Colonic mucosa (tissue), 4 donors: ENCODE data around the gene FAM9C. TPM values are rescaled to one million over a fixed set of nuclear protein-coding genes. Genes with fewer than 3 reads are reported as not detected.

Experiments used
- DNase-seq: peaks from one replicate; pipeline ENCODE4 v3.0.0-alpha.2; 2020
- H3K27ac ChIP-seq: fragments of 200-600 bp; one replicate; pipeline ENCODE4 v1.8.0; 2021
- H3K27me3 ChIP-seq: fragments of 200-600 bp; one replicate; pipeline ENCODE4 v1.8.0; 2021
- H3K36me3 ChIP-seq: fragments of 200-600 bp; one replicate; pipeline ENCODE4 v1.8.0; 2021
- H3K4me1 ChIP-seq: fragments of 200-600 bp; one replicate; pipeline ENCODE4 v1.8.0; 2021; ENCODE audit warnings: mild to moderate bottlenecking
- H3K4me3 ChIP-seq: fragments of 200-600 bp; one replicate; pipeline ENCODE4 v1.8.0; 2021
- H3K9ac ChIP-seq, 2 donors: one replicate each; pipeline ENCODE4 v1.7.0; 2013; ENCODE audit warnings: control low read depth in 2 of 2, low read depth in 2 of 2, low read length in 2 of 2
- H3K9me3 ChIP-seq: fragments of 200-600 bp; one replicate; pipeline ENCODE4 v1.8.0; 2021
- intact Hi-C: fragments of 100-400 bp; cut with DNase I; formaldehyde crosslinking; loops from one replicate; pipeline ENCODE4 v1.14.1; 2022
- total RNA-seq, 2 donors: library from RNA; stranded (reverse); fragmentation: NEBNext Ultra II Directional in 1 of 2; extraction: Animal tissue kit (Norgen Biotek cat#: 25700) in 1 of 2; gene quantifications; one replicate each; pipeline ENCODE4 v1.2.1, GENCODE V29; 2021
- TF ChIP-seq, protein P1 (sequence below): fragments of 200-600 bp; IDR thresholded peaks from one replicate; pipeline ENCODE4 v1.8.0; 2022; ENCODE audit warnings: antibody characterized with exemption, mild to moderate bottlenecking
- donor health status: healthy.
- donor health status: DM: no; HTN: no; CAD: no.
- donor health status: DM: no; HTN: no; CAD: no.

The FAM9C gene
- total RNA-seq, 2 donors from 2014 or later = not detected

DNA sequence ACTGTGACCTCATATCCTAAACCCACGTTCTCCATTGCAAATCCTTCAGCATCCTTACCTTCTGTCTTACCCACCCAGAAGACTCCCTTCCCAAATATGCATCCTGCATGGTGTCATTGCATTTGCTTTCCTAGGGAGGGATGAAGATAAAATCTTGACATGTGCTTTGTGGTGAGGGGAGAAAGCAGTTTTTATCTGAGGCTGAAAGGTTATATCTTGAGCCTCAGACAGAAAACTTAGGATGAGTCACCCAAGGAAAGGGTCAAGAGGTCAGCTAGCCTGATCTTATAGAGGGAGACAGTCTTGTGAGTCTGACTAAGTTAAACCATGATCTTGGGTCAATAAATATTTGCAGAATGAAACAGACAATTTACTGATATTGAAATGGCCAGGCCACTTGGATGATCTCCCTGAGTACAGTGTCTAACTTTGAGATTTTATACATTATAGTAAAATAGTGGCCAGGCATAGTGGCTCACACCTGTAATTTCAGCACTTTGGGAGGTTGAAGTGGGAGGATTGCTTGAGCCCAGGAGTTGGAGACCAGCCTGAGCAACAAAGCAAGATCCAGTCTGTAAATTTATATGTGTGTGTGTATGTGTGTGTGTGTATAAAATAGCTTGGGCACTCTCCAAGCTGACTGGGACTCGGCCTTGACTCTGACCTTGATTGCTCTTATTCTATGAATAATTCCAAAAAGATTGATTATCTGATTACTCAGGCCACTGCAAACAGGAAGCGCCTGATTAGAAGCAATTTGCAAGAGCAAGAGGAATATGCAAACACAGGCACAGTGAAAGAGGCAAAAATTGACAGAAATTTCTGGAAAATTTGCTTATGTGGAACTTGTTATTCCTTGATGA, 15.4 kb upstream of the FAM9C start:
- Histone ChIP-seq H3K9ac (no peak overlapping the region), H3K4me3 (no peak overlapping the region), H3K36me3 (no peaks in the 10 kb centered on the region), H3K27ac (no peak overlapping the region), H3K27me3 (no peaks in the 10 kb centered on the region), H3K9me3 (no peaks in the 10 kb centered on the region), H3K4me1 (no peaks in the 10 kb centered on the region)
- no peak for DNase-seq
- TF ChIP-seq, protein P1, sequence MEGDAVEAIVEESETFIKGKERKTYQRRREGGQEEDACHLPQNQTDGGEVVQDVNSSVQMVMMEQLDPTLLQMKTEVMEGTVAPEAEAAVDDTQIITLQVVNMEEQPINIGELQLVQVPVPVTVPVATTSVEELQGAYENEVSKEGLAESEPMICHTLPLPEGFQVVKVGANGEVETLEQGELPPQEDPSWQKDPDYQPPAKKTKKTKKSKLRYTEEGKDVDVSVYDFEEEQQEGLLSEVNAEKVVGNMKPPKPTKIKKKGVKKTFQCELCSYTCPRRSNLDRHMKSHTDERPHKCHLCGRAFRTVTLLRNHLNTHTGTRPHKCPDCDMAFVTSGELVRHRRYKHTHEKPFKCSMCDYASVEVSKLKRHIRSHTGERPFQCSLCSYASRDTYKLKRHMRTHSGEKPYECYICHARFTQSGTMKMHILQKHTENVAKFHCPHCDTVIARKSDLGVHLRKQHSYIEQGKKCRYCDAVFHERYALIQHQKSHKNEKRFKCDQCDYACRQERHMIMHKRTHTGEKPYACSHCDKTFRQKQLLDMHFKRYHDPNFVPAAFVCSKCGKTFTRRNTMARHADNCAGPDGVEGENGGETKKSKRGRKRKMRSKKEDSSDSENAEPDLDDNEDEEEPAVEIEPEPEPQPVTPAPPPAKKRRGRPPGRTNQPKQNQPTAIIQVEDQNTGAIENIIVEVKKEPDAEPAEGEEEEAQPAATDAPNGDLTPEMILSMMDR = no peak
- intact Hi-C loops = no loop called here

DNA sequence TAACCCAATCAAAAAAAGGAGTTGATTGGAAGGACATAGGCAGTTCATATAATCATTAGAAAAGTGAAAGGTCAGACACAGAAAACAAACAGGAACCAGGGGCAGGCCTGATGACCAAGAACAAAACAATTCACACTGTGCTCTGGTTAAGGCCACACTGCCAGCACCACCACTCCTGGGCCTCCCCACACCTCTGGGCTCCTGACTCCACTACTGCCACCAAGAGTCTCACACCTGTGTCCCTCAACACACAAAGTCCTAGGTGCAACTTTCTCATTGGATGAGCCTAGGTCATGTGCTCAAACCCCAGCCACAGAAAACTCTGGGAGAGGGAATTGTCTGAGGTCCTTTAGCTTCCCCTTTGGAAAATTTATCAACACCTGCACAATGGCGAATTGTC, 11.1 kb upstream of the FAM9C start:
- Histone ChIP-seq H3K36me3 (no peaks in the 10 kb centered on the region), H3K4me3 (no peak overlapping the region), H3K27me3 (no peaks in the 10 kb centered on the region), H3K9ac (no peak overlapping the region), H3K27ac (no peak overlapping the region), H3K4me1 (no peaks in the 10 kb centered on the region), H3K9me3 (no peaks in the 10 kb centered on the region)
- intact Hi-C loops = no loop called here
- TF ChIP-seq, protein P1 = no peak
- DNase-seq = no peak

DNA sequence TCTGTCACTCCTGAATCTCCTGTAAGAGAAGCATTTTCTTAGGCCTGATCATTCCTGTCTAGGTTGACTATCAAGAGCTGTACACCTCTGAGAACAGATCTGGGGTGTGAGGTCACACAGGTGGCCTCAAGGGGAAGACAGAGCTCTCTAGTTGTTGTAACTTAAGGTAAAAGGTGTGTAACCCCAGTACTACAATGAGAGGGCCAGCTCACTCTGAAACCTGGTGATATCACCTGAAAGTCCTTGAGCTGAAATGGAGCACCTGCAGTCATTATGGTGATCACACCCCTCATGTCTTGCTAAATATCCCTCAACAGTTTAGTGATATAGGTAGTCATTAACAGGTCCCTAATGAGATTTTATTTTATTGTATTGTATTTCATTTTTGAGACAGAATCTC, 8.8 kb upstream of the FAM9C start:
- no peaks in the 10 kb centered on the region for H3K4me1 ChIP-seq
- no peaks in the 10 kb centered on the region for H3K36me3 ChIP-seq
- no peak overlapping the region for H3K9ac ChIP-seq
- TF ChIP-seq, protein P1 = no peak
- H3K9me3 ChIP-seq = no peaks in the 10 kb centered on the region
- H3K27me3 ChIP-seq = no peaks in the 10 kb centered on the region
- intact Hi-C loops = no loop called here
- no peak overlapping the region for H3K4me3 ChIP-seq
- no peak for DNase-seq
- no peak overlapping the region for H3K27ac ChIP-seq

DNA sequence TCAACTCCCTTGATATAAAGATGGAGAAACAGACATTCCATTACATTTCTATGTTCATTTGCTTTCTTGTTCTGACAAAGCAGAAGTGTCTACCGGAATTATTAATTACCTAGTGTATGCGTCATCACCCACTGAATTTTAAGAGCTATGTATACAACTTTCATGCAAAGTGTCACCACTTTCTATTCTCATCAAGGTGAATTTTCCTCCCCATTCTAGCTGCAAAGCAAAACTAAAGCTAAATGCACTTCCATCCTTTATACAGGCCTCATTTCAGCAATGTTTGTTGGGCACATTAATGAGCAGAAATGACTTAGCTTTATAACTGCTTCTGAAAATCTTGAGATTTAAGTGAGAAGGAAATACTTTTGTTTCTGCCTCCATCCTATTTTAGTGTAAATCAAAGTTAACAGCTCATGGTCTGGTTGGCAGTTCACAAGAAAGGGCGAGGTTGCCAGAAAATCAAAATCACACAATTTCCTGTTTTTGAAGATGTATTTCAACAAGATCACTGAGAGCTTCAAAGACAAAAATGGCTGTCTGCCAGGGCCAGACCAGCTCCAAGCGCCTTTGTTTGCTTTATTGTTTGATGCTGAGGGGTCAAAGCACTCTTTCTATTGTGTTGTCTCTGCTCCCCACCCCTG, 7.2 kb upstream of the FAM9C start:
- no peak overlapping the region for H3K27ac ChIP-seq
- no peak for DNase-seq
- H3K9ac ChIP-seq = no peak overlapping the region
- no peaks in the 10 kb centered on the region for H3K9me3 ChIP-seq
- H3K4me3 ChIP-seq = no peak overlapping the region
- intact Hi-C loops = no loop called here
- H3K4me1 ChIP-seq = no peaks in the 10 kb centered on the region
- H3K27me3 ChIP-seq = no peaks in the 10 kb centered on the region
- H3K36me3 ChIP-seq = no peaks in the 10 kb centered on the region
- TF ChIP-seq, protein P1 = no peak

DNA sequence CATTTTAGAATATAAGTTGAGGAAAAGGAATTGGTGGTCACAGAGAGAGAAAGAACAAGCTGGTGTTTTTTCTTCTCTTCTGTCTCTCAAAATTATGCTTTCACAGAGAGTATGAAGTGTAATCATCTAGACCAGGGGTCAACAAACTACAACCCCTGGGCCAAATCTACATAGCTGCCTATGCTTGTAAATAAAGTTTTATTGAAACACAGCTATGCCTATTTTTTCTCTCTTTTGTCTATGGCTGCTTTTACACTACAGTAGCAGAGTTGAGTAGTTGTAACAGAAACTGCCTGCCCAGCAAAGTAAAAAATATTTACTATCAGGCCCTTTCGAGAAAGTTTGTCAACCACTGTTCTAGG, 6.7 kb upstream of the FAM9C start:
- no peak for DNase-seq
- H3K36me3 ChIP-seq = no peaks in the 10 kb centered on the region
- H3K9me3 ChIP-seq = no peaks in the 10 kb centered on the region
- TF ChIP-seq, protein P1 = no peak
- H3K4me3 ChIP-seq = no peak overlapping the region
- intact Hi-C loops = no loop called here
- no peak overlapping the region for H3K27ac ChIP-seq
- H3K27me3 ChIP-seq = no peaks in the 10 kb centered on the region
- H3K9ac ChIP-seq = no peak overlapping the region
- H3K4me1 ChIP-seq = no peaks in the 10 kb centered on the region
